HEK293 (cell line): ENCODE measurements around the gene SUMO1.

Experiments
- CTCF ChIA-PET: fragments of 350-600 bp; formaldehyde crosslinking; extraction: SDS; loops from one replicate; lab custom pipeline; 2021; ENCODE audit warnings: antibody characterized with exemption; lab: Yijun Ruan, JAX
- POLR2A ChIA-PET: fragments of 300-600 bp; formaldehyde crosslinking; extraction: SDS; loops from one replicate; lab custom pipeline; 2020; ENCODE audit warnings: antibody characterized with exemption, inconsistent platforms; lab: Yijun Ruan, JAX
- H3K27ac ChIP-seq: fragments of 200-500 bp; sonication (Bioruptor generic); 2 replicates; pipeline ENCODE4 v1.5.1; 2014; ENCODE audit warnings: low read depth, low read length, control low read depth, inconsistent platforms; ENCODE audit errors: extremely low read depth
- H3K36me3 ChIP-seq, 2 experiments: fragments of 200-500 bp in 1 of 2; sonication (Bioruptor generic) in 1 of 2; 1 replicate in 1 of 2; 2 replicates in 1 of 2; pipeline ENCODE4 v1.5.1; 2014 to 2017; ENCODE audit warnings: inconsistent platforms in 2 of 2, low read length in 2 of 2; ENCODE audit not compliant: control insufficient read depth in 2 of 2, insufficient read depth in 1 of 2
- H3K4me1 ChIP-seq: fragments of 200-500 bp; sonication (Bioruptor generic); 2 replicates; pipeline ENCODE4 v1.5.1; 2014; ENCODE audit warnings: mild to moderate bottlenecking, low read length, inconsistent platforms; ENCODE audit not compliant: control insufficient read depth, insufficient read depth
- H3K4me3 ChIP-seq: 2 replicates; pipeline ENCODE4 v1.5.1; 2011; ENCODE audit warnings: low read depth, mild to moderate bottlenecking, control low read depth, low read length, moderate library complexity
- H3K9me3 ChIP-seq: fragments of 200-500 bp; sonication (Bioruptor generic); 2 replicates; pipeline ENCODE4 v1.5.1; 2014; ENCODE audit warnings: low read depth, low read length, inconsistent platforms; ENCODE audit not compliant: control insufficient read depth, insufficient read depth
- ATF2 ChIP-seq: fragments of 450-650 bp; formaldehyde crosslinking; IDR thresholded peaks from 2 replicates; pipeline ENCODE4 v1.5.1; 2016; ENCODE audit warnings: missing biosample characterization, missing genetic modification characterization, low read depth
- HIC1 ChIP-seq: fragments of 450-650 bp; formaldehyde crosslinking; IDR thresholded peaks from 2 replicates; pipeline ENCODE4 v1.5.1; 2016; ENCODE audit warnings: missing biosample characterization, missing genetic modification characterization
- HOXA7 ChIP-seq: sonication (generic); formaldehyde crosslinking; IDR thresholded peaks from 2 replicates; pipeline ENCODE4 v1.8.1; 2022; ENCODE audit warnings: missing genetic modification reagents, borderline replicate concordance
- KLF17 ChIP-seq: fragments of 450-650 bp; formaldehyde crosslinking; IDR thresholded peaks from 2 replicates; pipeline ENCODE4 v1.5.1; 2016; ENCODE audit warnings: missing biosample characterization, missing genetic modification characterization
- KLF7 ChIP-seq: fragments of 450-650 bp; formaldehyde crosslinking; IDR thresholded peaks from 2 replicates; pipeline ENCODE4 v1.5.1; 2016; ENCODE audit warnings: missing biosample characterization, missing genetic modification characterization, borderline replicate concordance
- MYNN ChIP-seq: fragments of 450-650 bp; formaldehyde crosslinking; IDR thresholded peaks from 2 replicates; pipeline ENCODE4 v1.5.1; 2016; ENCODE audit warnings: missing biosample characterization, missing genetic modification characterization, borderline replicate concordance
- OSR2 ChIP-seq: fragments of 450-650 bp; formaldehyde crosslinking; IDR thresholded peaks from 2 replicates; pipeline ENCODE4 v1.5.1; 2016; ENCODE audit warnings: missing biosample characterization, missing genetic modification characterization
- SCRT2 ChIP-seq: fragments of 450-650 bp; formaldehyde crosslinking; IDR thresholded peaks from 2 replicates; pipeline ENCODE4 v1.5.1; 2016; ENCODE audit warnings: missing biosample characterization, missing genetic modification characterization
- TCF7L2 ChIP-seq: IDR thresholded peaks from 2 replicates; pipeline ENCODE4 v1.6.1; 2011; ENCODE audit warnings: low read depth, mild to moderate bottlenecking, inconsistent platforms, low read length, moderate library complexity, borderline replicate concordance
- ZNF112 ChIP-seq: fragments of 450-650 bp; formaldehyde crosslinking; IDR thresholded peaks from 2 replicates; pipeline ENCODE4 v1.5.0; 2017; ENCODE audit warnings: missing biosample characterization, missing genetic modification characterization
- ZNF311 ChIP-seq: fragments of 450-650 bp; formaldehyde crosslinking; IDR thresholded peaks from 2 replicates; pipeline ENCODE4 v1.5.1; 2017; ENCODE audit warnings: missing biosample characterization, missing genetic modification characterization, borderline replicate concordance
- ZNF350 ChIP-seq: fragments of 450-650 bp; formaldehyde crosslinking; IDR thresholded peaks from 2 replicates; pipeline ENCODE4 v1.5.0; 2017; ENCODE audit warnings: missing biosample characterization, mild to moderate bottlenecking, missing genetic modification characterization
- ZNF488 ChIP-seq: fragments of 450-650 bp; formaldehyde crosslinking; IDR thresholded peaks from 2 replicates; pipeline ENCODE4 v1.5.1; 2016; ENCODE audit warnings: missing biosample characterization, missing genetic modification characterization
- ZNF510 ChIP-seq: fragments of 450-650 bp; formaldehyde crosslinking; IDR thresholded peaks from 2 replicates; pipeline ENCODE4 v1.5.1; 2018; ENCODE audit warnings: mild to moderate bottlenecking, missing genetic modification characterization, missing biosample characterization; ENCODE audit not compliant: insufficient replicate concordance
- ZNF600 ChIP-seq: fragments of 450-650 bp; formaldehyde crosslinking; IDR thresholded peaks from 2 replicates; pipeline ENCODE4 v1.5.1; 2016; ENCODE audit warnings: missing biosample characterization, missing genetic modification characterization
- ZNF624 ChIP-seq: fragments of 450-650 bp; formaldehyde crosslinking; IDR thresholded peaks from 2 replicates; pipeline ENCODE4 v1.5.1; 2017; ENCODE audit warnings: missing biosample characterization, missing genetic modification characterization
- ZSCAN16 ChIP-seq: fragments of 450-650 bp; formaldehyde crosslinking; IDR thresholded peaks from 2 replicates; pipeline ENCODE4 v1.5.1; 2016; ENCODE audit warnings: missing biosample characterization, missing genetic modification characterization

SUMO1 gene

GRCh38 chr2:202204855-202205254, 33.5 kb downstream of the SUMO1 start:
- ChIA-PET POLR2A (no interaction called here), CTCF (interaction anchor here (1.2 kb wide), 1 partner anchor 345 kb away, joined by 3 read pairs; no protein-coding TSS in a partner anchor)
- peaks cover 33 to 60% of the 10 kb centered on the region in 2 experiments; a peak in 2 of 3 replicates for H3K36me3 ChIP-seq
- H3K27ac ChIP-seq, result no peak overlapping the region
- H3K4me1 ChIP-seq, result no peaks in the 10 kb centered on the region
- TF ChIP-seq ZNF624 (tag by site-specific recombination) (no peak), ZNF112 (tag by site-specific recombination) (no peak)
- no peak overlapping the region for H3K4me3 ChIP-seq
- H3K9me3 ChIP-seq, result no peaks in the 10 kb centered on the region

- Histone ChIP-seq H3K4me1 (no peaks in the 10 kb centered on the region), H3K9me3 (no peaks in the 10 kb centered on the region), H3K27ac (no peak overlapping the region), H3K4me3 (no peak overlapping the region), H3K36me3 (peaks cover 26 to 47% of the 10 kb centered on the region in 2 experiments; a peak in 2 of 3 replicates)
- ChIA-PET CTCF (interaction anchor here (0.8 to 1.2 kb wide), 2 partner anchors 305 to 343 kb away, joined by 3 to 5 read pairs; no protein-coding TSS in a partner anchor), POLR2A (no interaction called here)
- no peak for TF ChIP-seq ZNF510 (tag by site-specific recombination)
- no peak for TF ChIP-seq ZNF488 (tag by site-specific recombination)
- no peak for TF ChIP-seq ATF2 (tag by site-specific recombination)
- TF ChIP-seq HIC1 (tag by site-specific recombination), result no peak
- TF ChIP-seq OSR2, result no peak
- no peak for TF ChIP-seq HOXA7 (CRISPR knock-in tag)
- TF ChIP-seq ZNF350 (tag by site-specific recombination), result no peak
- no peak for TF ChIP-seq KLF7 (tag by site-specific recombination)
- no peak for TF ChIP-seq KLF17 (tag by site-specific recombination)
- no peak for TF ChIP-seq ZNF600 (tag by site-specific recombination)
- no peak for TF ChIP-seq SCRT2 (tag by site-specific recombination)
- no peak for TF ChIP-seq TCF7L2
- no peak for TF ChIP-seq ZNF311 (tag by site-specific recombination)
- no peak for TF ChIP-seq ZSCAN16 (tag by site-specific recombination)
- no peak for TF ChIP-seq MYNN (tag by site-specific recombination)
These were observed 35.0 kb downstream of the SUMO1 start for GRCh38 chr2:202203348-202203747.
